GM12878 (cell line): ENCODE measurements around the gene MYCBPAP. TPM values are rescaled to one million over a fixed set of nuclear protein-coding genes. Genes with fewer than 3 reads are reported as not detected.

Experiments used
- ATAC-seq: fragments of 200-7000 bp; cut with Tn5 transposase; 3 replicates; pipeline ENCODE4 v1.9.1; 2020; ENCODE audit warnings: mild to moderate bottlenecking, moderate library complexity
- BruUV-seq: library from RNA; stranded (reverse); fragments of 400-500 nt; replicated peaks from 2 replicates; lab custom pipeline; 2021; lab: Mats Ljungman, UMichigan
- CTCF ChIA-PET: fragments of 300-600 bp; sonication (Branson Sonifier 250); formaldehyde crosslinking; extraction: SDS; loops from one replicate; lab custom pipeline; 2021; ENCODE audit warnings: inconsistent platforms; lab: Yijun Ruan, JAX
- POLR2A ChIA-PET: fragments of 350-600 bp; formaldehyde crosslinking; extraction: SDS; loops from one replicate; lab custom pipeline; 2021; ENCODE audit warnings: inconsistent platforms; lab: Charles Lee
- RAD21 ChIA-PET: fragments of 300-600 bp; sonication (Branson Sonifier 250); formaldehyde crosslinking; loops from one replicate; lab custom pipeline; 2023; ENCODE audit warnings: antibody characterized with exemption; ENCODE audit not compliant: unreplicated experiment; lab: Charles Lee
- SMC1A ChIA-PET: fragments of 300-600 bp; sonication (Branson Sonifier 250); formaldehyde crosslinking; loops from one replicate; lab custom pipeline; 2023; ENCODE audit not compliant: unreplicated experiment, uncharacterized antibody; lab: Charles Lee
- DNase-seq: peaks from one replicate; pipeline ENCODE4 v3.0.0-alpha.2; 2011; ENCODE audit warnings: low read depth, low spot score
- FAIRE-seq: peaks from 3 replicates; lab custom pipeline; 2011; peaks lifted over from hg19 to GRCh38; lab: Jason Lieb, UNC
- H2AFZ ChIP-seq: 2 replicates; pipeline ENCODE4 v1.6.0; 2011; ENCODE audit warnings: low read depth, low read length, control low read depth; ENCODE audit not compliant: control insufficient read depth
- H3K27ac ChIP-seq: 2 replicates; pipeline ENCODE4 v1.5.1; 2011; ENCODE audit warnings: control low read depth; ENCODE audit not compliant: control insufficient read depth, insufficient read depth
- H3K27me3 ChIP-seq, 2 experiments: replicated peaks in 1 of 2; 2 replicates each; pipeline versions ENCODE4 v1.6.0 to v1.6.1; 2011; ENCODE audit warnings: low read length in 1 of 2; ENCODE audit not compliant: control insufficient read depth in 2 of 2, insufficient read depth in 2 of 2
- H3K36me3 ChIP-seq, 2 experiments: 2 replicates each; pipeline ENCODE4 v1.5.1; 2011; ENCODE audit warnings: low read length in 1 of 2; ENCODE audit not compliant: control insufficient read depth in 2 of 2, insufficient read depth in 2 of 2
- H3K4me1 ChIP-seq: 2 replicates; pipeline ENCODE4 v1.6.1; 2011; ENCODE audit warnings: mild to moderate bottlenecking, low read length, moderate library complexity, mixed read lengths; ENCODE audit not compliant: control insufficient read depth, insufficient read depth
- H3K4me2 ChIP-seq: 2 replicates; pipeline ENCODE4 v1.6.0; 2011; ENCODE audit warnings: control low read depth; ENCODE audit not compliant: control insufficient read depth, insufficient read depth
- H3K4me3 ChIP-seq: fragments of 200-600 bp; sonication (generic); 2 replicates; pipeline ENCODE4 v1.5.1; 2016
- H3K79me2 ChIP-seq: 2 replicates; pipeline ENCODE4 v1.6.0; 2011; ENCODE audit warnings: low read length; ENCODE audit not compliant: control insufficient read depth, insufficient read depth
- H3K9ac ChIP-seq: 2 replicates; pipeline ENCODE4 v1.8.0; 2011; ENCODE audit warnings: low read length, control low read depth, mixed read lengths; ENCODE audit not compliant: control insufficient read depth, insufficient read depth
- H3K9me3 ChIP-seq: replicated peaks from 3 replicates; pipeline ENCODE4 v1.5.1; 2011; ENCODE audit warnings: mild to moderate bottlenecking, low read length; ENCODE audit not compliant: control insufficient read depth, insufficient read depth
- H4K20me1 ChIP-seq: 2 replicates; pipeline ENCODE4 v1.6.0; 2011; ENCODE audit not compliant: control insufficient read depth, insufficient read depth
- CREM ChIP-seq: IDR thresholded peaks from 2 replicates; pipeline ENCODE4 v1.6.1; 2014; ENCODE audit warnings: antibody characterized with exemption, low read depth
- FOS ChIP-seq: IDR thresholded peaks from 3 replicates; pipeline ENCODE4 v1.6.1; 2011; ENCODE audit warnings: borderline replicate concordance; ENCODE audit not compliant: insufficient read length; ENCODE audit errors: extremely low read depth
- GATAD2B ChIP-seq: fragments of 450-650 bp; conservative IDR thresholded peaks from 2 replicates; pipeline ENCODE4 v1.6.1; 2017; ENCODE audit warnings: low read depth, mild to moderate bottlenecking, moderate library complexity
- JUND ChIP-seq: IDR thresholded peaks from 2 replicates; pipeline ENCODE4 v1.6.1; 2012; ENCODE audit warnings: low read depth, mild to moderate bottlenecking, low read length, improper control_type of control experiment, moderate library complexity
- KAT2A ChIP-seq: conservative IDR thresholded peaks from 2 replicates; pipeline ENCODE4 v1.6.1; 2011; ENCODE audit warnings: low read depth, low read length; ENCODE audit not compliant: control insufficient read depth
- POLR2AphosphoS2 ChIP-seq: IDR thresholded peaks from 2 replicates; pipeline ENCODE4 v1.6.1; 2011; ENCODE audit warnings: low read depth, mild to moderate bottlenecking, low read length, improper control_type of control experiment, moderate library complexity
- POU2F2 ChIP-seq: IDR thresholded peaks from 3 replicates; pipeline ENCODE4 v1.6.1; 2011; ENCODE audit warnings: low read depth, mild to moderate bottlenecking, low read length, borderline replicate concordance
- RAD51 ChIP-seq: fragments of 450-650 bp; IDR thresholded peaks from 2 replicates; pipeline ENCODE4 v1.6.1; 2016; ENCODE audit warnings: moderate library complexity, mild to moderate bottlenecking, inconsistent platforms
- SIX5 ChIP-seq: IDR thresholded peaks from 2 replicates; pipeline ENCODE4 v1.6.1; 2011; ENCODE audit warnings: mild to moderate bottlenecking, low read depth, low read length, moderate library complexity; ENCODE audit not compliant: severe bottlenecking
- SMARCA5 ChIP-seq: fragments of 450-650 bp; IDR thresholded peaks from 2 replicates; pipeline ENCODE4 v1.6.1; 2017; ENCODE audit warnings: mild to moderate bottlenecking
- SMC3 ChIP-seq: IDR thresholded peaks from 2 replicates; pipeline ENCODE4 v1.6.1; 2011; ENCODE audit warnings: low read length, improper control_type of control experiment, borderline replicate concordance
- YBX1 ChIP-seq: fragments of 450-650 bp; IDR thresholded peaks from 2 replicates; pipeline ENCODE4 v1.6.1; 2016; ENCODE audit warnings: antibody characterized with exemption
- WGBS: methylation state at CpG from one replicate; pipeline ENCODE4 v1.1.6; 2016; ENCODE audit warnings: low lambda C conversion rate; ENCODE audit not compliant: insufficient replicate concordance, insufficient coverage; ENCODE audit errors: missing lambda C conversion rate; 5-methylcytosine and 5-hydroxymethylcytosine counted together
- in situ Hi-C: fragments of 300-500 bp; cut with MboI; formaldehyde crosslinking; loops from 9 replicates; pipeline ENCODE4 v1.14.3; 2018; ENCODE audit warnings: mixed read lengths
- intact Hi-C: fragments of 100-400 bp; cut with micrococcal nuclease; formaldehyde crosslinking; loops from one replicate; pipeline ENCODE4 v1.14.2; 2022; ENCODE audit not compliant: unreplicated experiment
- polyA plus RNA-seq, 11 experiments: library from polyadenylated mRNA; depleted of rRNA in 4 of 11; unstranded in 6 of 11; stranded (reverse) in 5 of 11; fragments of >200 nt; fragmentation: Nextera tagmentation in 4 of 11; fragmentation: Illumina TruSeq in 1 of 11; extraction: Ambion mirVana in 4 of 11; extraction: Trizol in 1 of 11; gene quantifications; 1 replicate in 1 of 11; 2 replicates in 10 of 11; pipeline versions ENCODE4 v1.2.1 to v1.2.3, GENCODE V29; 2011 to 2016; ENCODE audit warnings: inconsistent platforms in 2 of 11, missing spikeins in 2 of 11, low read depth in 1 of 11
- total RNA-seq, 4 experiments: library from RNA; depleted of rRNA in 3 of 4; stranded (reverse); fragments of >200 nt in 3 of 4; fragmentation: Illumina TruSeq in 1 of 4; extraction: Trizol in 1 of 4; gene quantifications; 2 replicates each; pipeline versions ENCODE4 v1.2.1 to v1.2.3, GENCODE V29; 2013 to 2021
- TF ChIP-seq, protein P1 (sequence below): fragments of 450-650 bp; IDR thresholded peaks from 2 replicates; pipeline ENCODE4 v1.6.1; 2014; ENCODE audit warnings: mild to moderate bottlenecking
- TF ChIP-seq, protein P2 (sequence below): IDR thresholded peaks from 2 replicates; pipeline ENCODE4 v1.6.1; 2012; ENCODE audit warnings: low read length, inconsistent platforms
- TF ChIP-seq, protein P3 (sequence below), 3 experiments: IDR thresholded peaks in 2 of 3; conservative IDR thresholded peaks in 1 of 3; 2 replicates each; pipeline ENCODE4 v1.5.1; 2011; ENCODE audit warnings: low read depth in 3 of 3, low read length in 3 of 3, mild to moderate bottlenecking in 3 of 3, control low read depth in 2 of 3, moderate library complexity in 2 of 3, inconsistent platforms in 1 of 3, mixed read lengths in 1 of 3; ENCODE audit not compliant: control insufficient read depth in 2 of 3, insufficient read depth in 1 of 3; ENCODE audit errors: extremely low read depth in 1 of 3
- TF ChIP-seq, protein P4 (sequence below): fragments of 450-650 bp; formaldehyde crosslinking; IDR thresholded peaks from 2 replicates; pipeline ENCODE4 v1.4.0; 2020; ENCODE audit warnings: mild to moderate bottlenecking, moderate library complexity

MYCBPAP gene
- total and polyA plus RNA-seq, 10 of the 15 experiments (the other 5 are each of a cell fraction or from before 2014, with no cell fraction given): 0.23 to 2.7 (median 1.5) TPM

DNA sequence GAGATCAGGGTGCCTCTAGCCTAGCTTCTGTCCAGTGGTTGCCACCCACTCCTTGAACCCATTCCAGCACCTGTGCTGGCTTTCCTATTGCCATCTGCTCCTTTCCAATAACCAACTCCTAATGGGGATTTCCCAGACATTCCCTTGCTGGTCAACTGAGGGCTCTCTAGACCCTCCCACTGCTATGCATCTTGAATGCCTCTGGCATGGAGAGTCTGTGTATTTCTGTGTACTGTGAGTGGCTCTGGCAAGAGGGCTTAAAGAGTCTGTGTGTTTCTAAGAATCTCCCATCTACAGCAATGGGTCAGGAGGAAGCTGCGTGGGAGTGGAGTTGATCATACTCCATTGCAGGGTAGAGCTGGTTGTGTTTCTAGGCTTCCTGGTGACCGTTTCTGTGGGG lies 13.3 kb downstream of the MYCBPAP start:
- Histone ChIP-seq H3K4me1 (no peaks in the 10 kb centered on the region), H3K9ac (no peak overlapping the region), H2AFZ (no peak overlapping the region), H4K20me1 (no peaks in the 10 kb centered on the region), H3K9me3 (no peaks in the 10 kb centered on the region), H3K27ac (no peak overlapping the region), H3K4me2 (no peak overlapping the region), H3K36me3 (no peaks in the 10 kb centered on the region), H3K79me2 (no peaks in the 10 kb centered on the region), H3K4me3 (no peak overlapping the region), H3K27me3 (no peaks in the 10 kb centered on the region; a peak in 1 of 4 replicates)
- FAIRE-seq: no peak
- 58% methylated on average over 2 of the region's 2 CpGs for WGBS
- ChIA-PET CTCF (no interaction called here), SMC1A (interaction anchor here (1.1 kb wide), 1 partner anchor 50 kb away, joined by 3 read pairs; no protein-coding TSS in a partner anchor), RAD21 (interaction anchor here (1.0 kb wide), 1 partner anchor 40 kb away, joined by 3 read pairs; no protein-coding TSS in a partner anchor), POLR2A (no interaction called here)
- in situ Hi-C loops: no loop called here
- no peak for DNase-seq
- TF ChIP-seq, protein P1, sequence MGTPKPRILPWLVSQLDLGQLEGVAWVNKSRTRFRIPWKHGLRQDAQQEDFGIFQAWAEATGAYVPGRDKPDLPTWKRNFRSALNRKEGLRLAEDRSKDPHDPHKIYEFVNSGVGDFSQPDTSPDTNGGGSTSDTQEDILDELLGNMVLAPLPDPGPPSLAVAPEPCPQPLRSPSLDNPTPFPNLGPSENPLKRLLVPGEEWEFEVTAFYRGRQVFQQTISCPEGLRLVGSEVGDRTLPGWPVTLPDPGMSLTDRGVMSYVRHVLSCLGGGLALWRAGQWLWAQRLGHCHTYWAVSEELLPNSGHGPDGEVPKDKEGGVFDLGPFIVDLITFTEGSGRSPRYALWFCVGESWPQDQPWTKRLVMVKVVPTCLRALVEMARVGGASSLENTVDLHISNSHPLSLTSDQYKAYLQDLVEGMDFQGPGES: no peak
- TF ChIP-seq, protein P2, sequence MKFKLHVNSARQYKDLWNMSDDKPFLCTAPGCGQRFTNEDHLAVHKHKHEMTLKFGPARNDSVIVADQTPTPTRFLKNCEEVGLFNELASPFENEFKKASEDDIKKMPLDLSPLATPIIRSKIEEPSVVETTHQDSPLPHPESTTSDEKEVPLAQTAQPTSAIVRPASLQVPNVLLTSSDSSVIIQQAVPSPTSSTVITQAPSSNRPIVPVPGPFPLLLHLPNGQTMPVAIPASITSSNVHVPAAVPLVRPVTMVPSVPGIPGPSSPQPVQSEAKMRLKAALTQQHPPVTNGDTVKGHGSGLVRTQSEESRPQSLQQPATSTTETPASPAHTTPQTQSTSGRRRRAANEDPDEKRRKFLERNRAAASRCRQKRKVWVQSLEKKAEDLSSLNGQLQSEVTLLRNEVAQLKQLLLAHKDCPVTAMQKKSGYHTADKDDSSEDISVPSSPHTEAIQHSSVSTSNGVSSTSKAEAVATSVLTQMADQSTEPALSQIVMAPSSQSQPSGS: no peak
- TF ChIP-seq SMC3 (no peak), KAT2A (no peak), JUND (no peak), YBX1 (no peak), POU2F2 (no peak), POLR2AphosphoS2 (no peak), GATAD2B (no peak), RAD51 (no peak), CREM (no peak), SMARCA5 (no peak), SIX5 (no peak), FOS (no peak)
- TF ChIP-seq, protein P3, sequence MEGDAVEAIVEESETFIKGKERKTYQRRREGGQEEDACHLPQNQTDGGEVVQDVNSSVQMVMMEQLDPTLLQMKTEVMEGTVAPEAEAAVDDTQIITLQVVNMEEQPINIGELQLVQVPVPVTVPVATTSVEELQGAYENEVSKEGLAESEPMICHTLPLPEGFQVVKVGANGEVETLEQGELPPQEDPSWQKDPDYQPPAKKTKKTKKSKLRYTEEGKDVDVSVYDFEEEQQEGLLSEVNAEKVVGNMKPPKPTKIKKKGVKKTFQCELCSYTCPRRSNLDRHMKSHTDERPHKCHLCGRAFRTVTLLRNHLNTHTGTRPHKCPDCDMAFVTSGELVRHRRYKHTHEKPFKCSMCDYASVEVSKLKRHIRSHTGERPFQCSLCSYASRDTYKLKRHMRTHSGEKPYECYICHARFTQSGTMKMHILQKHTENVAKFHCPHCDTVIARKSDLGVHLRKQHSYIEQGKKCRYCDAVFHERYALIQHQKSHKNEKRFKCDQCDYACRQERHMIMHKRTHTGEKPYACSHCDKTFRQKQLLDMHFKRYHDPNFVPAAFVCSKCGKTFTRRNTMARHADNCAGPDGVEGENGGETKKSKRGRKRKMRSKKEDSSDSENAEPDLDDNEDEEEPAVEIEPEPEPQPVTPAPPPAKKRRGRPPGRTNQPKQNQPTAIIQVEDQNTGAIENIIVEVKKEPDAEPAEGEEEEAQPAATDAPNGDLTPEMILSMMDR (IDR thresholded peaks at IDR 0.05 in 2 of 3, conservative IDR thresholded peaks at IDR 0.05 in 1 of 3; ENCODE audit: control insufficient read depth in 2 of 3, extremely low read depth in 1 of 3, insufficient read depth in 1 of 3, low read depth in 3 of 3, low read length in 3 of 3): no peak
- TF ChIP-seq, protein P4, sequence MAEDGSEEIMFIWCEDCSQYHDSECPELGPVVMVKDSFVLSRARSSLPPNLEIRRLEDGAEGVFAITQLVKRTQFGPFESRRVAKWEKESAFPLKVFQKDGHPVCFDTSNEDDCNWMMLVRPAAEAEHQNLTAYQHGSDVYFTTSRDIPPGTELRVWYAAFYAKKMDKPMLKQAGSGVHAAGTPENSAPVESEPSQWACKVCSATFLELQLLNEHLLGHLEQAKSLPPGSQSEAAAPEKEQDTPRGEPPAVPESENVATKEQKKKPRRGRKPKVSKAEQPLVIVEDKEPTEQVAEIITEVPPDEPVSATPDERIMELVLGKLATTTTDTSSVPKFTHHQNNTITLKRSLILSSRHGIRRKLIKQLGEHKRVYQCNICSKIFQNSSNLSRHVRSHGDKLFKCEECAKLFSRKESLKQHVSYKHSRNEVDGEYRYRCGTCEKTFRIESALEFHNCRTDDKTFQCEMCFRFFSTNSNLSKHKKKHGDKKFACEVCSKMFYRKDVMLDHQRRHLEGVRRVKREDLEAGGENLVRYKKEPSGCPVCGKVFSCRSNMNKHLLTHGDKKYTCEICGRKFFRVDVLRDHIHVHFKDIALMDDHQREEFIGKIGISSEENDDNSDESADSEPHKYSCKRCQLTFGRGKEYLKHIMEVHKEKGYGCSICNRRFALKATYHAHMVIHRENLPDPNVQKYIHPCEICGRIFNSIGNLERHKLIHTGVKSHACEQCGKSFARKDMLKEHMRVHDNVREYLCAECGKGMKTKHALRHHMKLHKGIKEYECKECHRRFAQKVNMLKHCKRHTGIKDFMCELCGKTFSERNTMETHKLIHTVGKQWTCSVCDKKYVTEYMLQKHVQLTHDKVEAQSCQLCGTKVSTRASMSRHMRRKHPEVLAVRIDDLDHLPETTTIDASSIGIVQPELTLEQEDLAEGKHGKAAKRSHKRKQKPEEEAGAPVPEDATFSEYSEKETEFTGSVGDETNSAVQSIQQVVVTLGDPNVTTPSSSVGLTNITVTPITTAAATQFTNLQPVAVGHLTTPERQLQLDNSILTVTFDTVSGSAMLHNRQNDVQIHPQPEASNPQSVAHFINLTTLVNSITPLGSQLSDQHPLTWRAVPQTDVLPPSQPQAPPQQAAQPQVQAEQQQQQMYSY: no peak
- BruUV-seq: no TSS peak
- no peak for ATAC-seq
- intact Hi-C loops: no loop called here
